ENCODE measurements around the gene FBLIM1. TPM values are rescaled to one million over a fixed set of nuclear protein-coding genes. Genes with fewer than 3 reads are reported as not detected.

Gene FBLIM1
- total RNA-seq, 2 experiments from 2014 or later, result not detected

DNA sequence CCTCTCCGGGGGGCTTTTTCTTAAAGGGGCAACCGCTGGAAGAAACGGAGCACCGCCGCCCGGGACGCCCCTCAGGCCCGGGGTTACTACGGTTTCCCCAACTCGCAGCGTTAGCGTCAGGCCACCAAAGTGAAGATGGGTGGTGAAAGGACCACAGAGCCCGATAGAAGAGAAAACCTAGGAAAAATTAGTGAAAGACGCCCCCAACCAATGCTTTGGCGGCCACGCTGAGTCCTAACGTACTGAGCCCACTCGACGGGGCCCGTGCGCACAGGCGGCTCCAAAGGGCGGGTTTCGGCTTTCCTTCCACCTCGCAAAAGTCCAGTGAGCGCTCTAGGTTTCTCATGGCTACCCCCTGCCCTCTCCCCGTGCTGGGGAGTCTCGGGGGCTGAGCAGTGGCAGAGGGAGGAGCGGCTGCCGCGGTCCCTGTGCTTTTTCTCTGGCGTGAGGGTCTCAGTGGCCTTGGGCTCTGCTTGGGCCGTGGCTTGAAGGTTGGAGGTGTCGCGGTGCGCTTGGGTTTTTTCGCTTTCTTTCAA is 76.7 kb downstream of the FBLIM1 start:
- Histone ChIP-seq H3K27ac (ENCODE audit: low read depth, low read length, poor library complexity, severe bottlenecking) (peak overlapping the region; percentile 97), H3K36me3 (ENCODE audit: insufficient read depth, low read length) (peaks cover 6% of the 10 kb centered on the region; the same call in 1 of the 2 replicates), H2AFZ (ENCODE audit: low read length) (peak overlapping the region; percentile 60; the same call in 1 of the 2 replicates), H3K4me1 (ENCODE audit: insufficient read depth, low read length, poor library complexity, severe bottlenecking) (peaks cover 60% of the 10 kb centered on the region), H3K4me3 (ENCODE audit: low read depth, low read length, poor library complexity, severe bottlenecking) (peak overlapping the region; percentile 75), H4K20me1 (ENCODE audit: insufficient read depth, low read length) (no peaks in the 10 kb centered on the region), H3K79me2 (ENCODE audit: insufficient read depth, low read depth, low read length) (peaks cover 33% of the 10 kb centered on the region), H3K9me3 (ENCODE audit: low read length) (no peaks in the 10 kb centered on the region), H3K4me2 (ENCODE audit: low read length) (peak overlapping the region; percentile 91), H3K9me2 (ENCODE audit: insufficient read depth, low read length) (no peaks in the 10 kb centered on the region)
- CTCF ChIA-PET (ENCODE audit: unreplicated experiment), result no interaction called here
- TF ChIP-seq, protein P1, sequence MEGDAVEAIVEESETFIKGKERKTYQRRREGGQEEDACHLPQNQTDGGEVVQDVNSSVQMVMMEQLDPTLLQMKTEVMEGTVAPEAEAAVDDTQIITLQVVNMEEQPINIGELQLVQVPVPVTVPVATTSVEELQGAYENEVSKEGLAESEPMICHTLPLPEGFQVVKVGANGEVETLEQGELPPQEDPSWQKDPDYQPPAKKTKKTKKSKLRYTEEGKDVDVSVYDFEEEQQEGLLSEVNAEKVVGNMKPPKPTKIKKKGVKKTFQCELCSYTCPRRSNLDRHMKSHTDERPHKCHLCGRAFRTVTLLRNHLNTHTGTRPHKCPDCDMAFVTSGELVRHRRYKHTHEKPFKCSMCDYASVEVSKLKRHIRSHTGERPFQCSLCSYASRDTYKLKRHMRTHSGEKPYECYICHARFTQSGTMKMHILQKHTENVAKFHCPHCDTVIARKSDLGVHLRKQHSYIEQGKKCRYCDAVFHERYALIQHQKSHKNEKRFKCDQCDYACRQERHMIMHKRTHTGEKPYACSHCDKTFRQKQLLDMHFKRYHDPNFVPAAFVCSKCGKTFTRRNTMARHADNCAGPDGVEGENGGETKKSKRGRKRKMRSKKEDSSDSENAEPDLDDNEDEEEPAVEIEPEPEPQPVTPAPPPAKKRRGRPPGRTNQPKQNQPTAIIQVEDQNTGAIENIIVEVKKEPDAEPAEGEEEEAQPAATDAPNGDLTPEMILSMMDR (conservative IDR thresholded peaks at IDR 0.05; ENCODE audit: low read length), result no peak
- TF ChIP-seq EZH2phosphoT487 (IDR thresholded peaks at IDR 0.05; ENCODE audit: borderline replicate concordance, low read depth, low read length), result no peak
- intact Hi-C loops (cut with micrococcal nuclease; ENCODE audit: unreplicated experiment), result loop anchor here (1.0 kb wide), 1 partner anchor 12 kb away; the partner anchor contains the start of gene SPEN
- BruUV-seq (replicated peaks), result no TSS peak
- no peak for DNase-seq (ENCODE audit: low spot score)
- POLR2A ChIA-PET, result interaction anchor here (0.6 to 3.7 kb wide), 4 partner anchors 8 to 14 kb away, joined by 3 to 68 read pairs (median 18); partner anchors contain the start of gene SPEN

DNA sequence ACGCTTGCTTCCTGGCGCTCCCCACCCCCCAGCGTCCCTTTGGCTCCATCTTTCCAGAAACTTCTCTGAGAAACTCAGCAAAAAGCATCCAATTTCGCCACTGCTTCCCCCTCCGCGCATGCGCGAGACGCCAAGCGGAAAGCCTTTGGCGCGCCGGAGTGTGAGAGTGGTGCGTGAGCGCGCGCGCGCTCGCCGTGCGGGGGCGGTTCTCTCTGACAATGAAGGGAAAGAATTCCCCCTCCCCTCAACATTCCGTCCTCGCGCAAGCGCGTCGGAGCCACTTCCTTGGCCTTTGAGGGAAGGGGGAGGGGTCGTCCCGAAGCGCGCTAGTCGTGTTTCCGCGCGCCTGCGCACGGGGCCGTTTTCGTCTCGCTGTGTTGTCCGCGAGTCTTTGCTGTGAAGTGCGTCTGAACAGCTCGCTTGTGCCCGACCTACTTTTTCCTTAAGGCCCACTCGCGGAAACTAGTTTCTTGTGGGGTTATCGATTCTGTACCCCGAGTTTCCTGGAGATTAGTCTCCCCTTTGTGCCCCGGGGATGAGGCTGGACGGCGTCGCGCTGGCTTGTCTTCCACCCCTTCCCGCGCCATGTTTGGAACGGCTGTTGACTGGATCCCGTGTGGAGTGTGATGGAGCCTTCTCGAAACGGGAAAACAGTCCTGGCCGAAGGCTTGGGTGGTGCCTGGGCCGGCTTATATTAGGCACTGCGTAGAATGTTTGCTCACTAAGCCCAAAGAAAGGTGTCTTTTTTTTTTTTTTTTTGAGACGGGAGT is 77.3 kb downstream of the FBLIM1 start:
- Histone ChIP-seq H2AFZ (ENCODE audit: low read length) (peak overlapping the region; percentile 23; the same call in 1 of the 2 replicates), H3K27ac (ENCODE audit: low read depth, low read length, poor library complexity, severe bottlenecking) (peak overlapping the region; percentile 97), H3K4me1 (ENCODE audit: insufficient read depth, low read length, poor library complexity, severe bottlenecking) (peaks cover 54% of the 10 kb centered on the region), H4K20me1 (ENCODE audit: insufficient read depth, low read length) (no peaks in the 10 kb centered on the region), H3K9me2 (ENCODE audit: insufficient read depth, low read length) (no peaks in the 10 kb centered on the region), H3K79me2 (ENCODE audit: insufficient read depth, low read depth, low read length) (peaks cover 32% of the 10 kb centered on the region), H3K4me2 (ENCODE audit: low read length) (peak overlapping the region; percentile 91), H3K4me3 (ENCODE audit: low read depth, low read length, poor library complexity, severe bottlenecking) (peak overlapping the region; percentile 75), H3K36me3 (ENCODE audit: insufficient read depth, low read length) (peaks cover 6% of the 10 kb centered on the region; the same call in 1 of the 2 replicates), H3K9me3 (ENCODE audit: low read length) (no peaks in the 10 kb centered on the region)
- peak; percentile 99 for DNase-seq (ENCODE audit: low spot score)
- no TSS peak for BruUV-seq (replicated peaks)
- ChIA-PET POLR2A (interaction anchor here (0.6 to 2.2 kb wide), 6 partner anchors 9 to 309 kb away, joined by 3 to 6 read pairs (median 3); partner anchors contain the start of gene SPEN), CTCF (ENCODE audit: unreplicated experiment) (no interaction called here)
- TF ChIP-seq, protein P1 (conservative IDR thresholded peaks at IDR 0.05; ENCODE audit: low read length), result no peak
- no peak for TF ChIP-seq EZH2phosphoT487 (IDR thresholded peaks at IDR 0.05; ENCODE audit: borderline replicate concordance, low read depth, low read length)
- intact Hi-C loops (cut with micrococcal nuclease; ENCODE audit: unreplicated experiment), result loop anchor here (1.0 kb wide), 1 partner anchor 11 kb away; the partner anchor contains the start of gene SPEN

Other genes with a start within 250 kb of the FBLIM1 start
- gene CASP9, start 234.6 kb upstream of the FBLIM1 start, total RNA-seq (2014; rRNA removed; shearing (Covaris generic)), result 14.5 and 20.8 TPM in 2 replicates
- 17.3 and 17.6 TPM in 2 replicates for gene CASP9, start 234.6 kb upstream of the FBLIM1 start, total RNA-seq (2022)
- 5.8 and 9.1 TPM in 2 replicates for gene DNAJC16, start 231.9 kb upstream of the FBLIM1 start, total RNA-seq (2014; rRNA removed; shearing (Covaris generic))
- gene DNAJC16, start 231.9 kb upstream of the FBLIM1 start, total RNA-seq (2022), result 15.0 and 16.8 TPM in 2 replicates
- 0.15 and 0.54 TPM in 2 replicates for gene AGMAT, start 173.7 kb upstream of the FBLIM1 start, total RNA-seq (2014; rRNA removed; shearing (Covaris generic))
- gene AGMAT, start 173.7 kb upstream of the FBLIM1 start, total RNA-seq (2022), result 0.29 and 0.39 TPM in 2 replicates
- 23.5 and 29.6 TPM in 2 replicates for gene DDI2, start 141.3 kb upstream of the FBLIM1 start, total RNA-seq (2014; rRNA removed; shearing (Covaris generic))
- 34.7 and 40.8 TPM in 2 replicates for gene DDI2, start 141.3 kb upstream of the FBLIM1 start, total RNA-seq (2022)
- gene PLEKHM2, start 74.5 kb upstream of the FBLIM1 start, total RNA-seq (2014; rRNA removed; shearing (Covaris generic)), result 18.8 and 27.5 TPM in 2 replicates
- gene PLEKHM2, start 74.5 kb upstream of the FBLIM1 start, total RNA-seq (2022), result 38.5 and 45.7 TPM in 2 replicates
- gene SLC25A34, start 22.5 kb upstream of the FBLIM1 start, total RNA-seq (2014; rRNA removed; shearing (Covaris generic)), result 1.2 and 1.4 TPM in 2 replicates
- 2.2 TPM in 2 replicates for gene SLC25A34, start 22.5 kb upstream of the FBLIM1 start, total RNA-seq (2022)
- gene TMEM82, start 16.3 kb upstream of the FBLIM1 start, total RNA-seq (2014; rRNA removed; shearing (Covaris generic)), result not detected in 2 replicates
- gene TMEM82, start 16.3 kb upstream of the FBLIM1 start, total RNA-seq (2022), result not detected in 2 replicates
- gene UQCRHL, start 48.9 kb downstream of the FBLIM1 start, total RNA-seq (2014; rRNA removed; shearing (Covaris generic)), result 12.4 and 15.0 TPM in 2 replicates
- gene UQCRHL, start 48.9 kb downstream of the FBLIM1 start, total RNA-seq (2022), result 2.4 and 3.4 TPM in 2 replicates
- gene SPEN, start 88.9 kb downstream of the FBLIM1 start, total RNA-seq (2014; rRNA removed; shearing (Covaris generic)), result 40.7 and 41.4 TPM in 2 replicates
- 87.1 and 90.3 TPM in 2 replicates for gene SPEN, start 88.9 kb downstream of the FBLIM1 start, total RNA-seq (2022)
- 32.1 and 53.4 TPM in 2 replicates for gene ZBTB17, start 217.3 kb downstream of the FBLIM1 start, total RNA-seq (2014; rRNA removed; shearing (Covaris generic))
- 51.1 and 52.9 TPM in 2 replicates for gene ZBTB17, start 217.3 kb downstream of the FBLIM1 start, total RNA-seq (2022)
- not detected in 2 replicates for gene SRARP, start 245.4 kb downstream of the FBLIM1 start, total RNA-seq (2014; rRNA removed; shearing (Covaris generic))
- not detected in 2 replicates for gene SRARP, start 245.4 kb downstream of the FBLIM1 start, total RNA-seq (2022)

All from OCI-LY7 (cell line).